ENCODE measurements around the gene TMEM204.
"Not testable (repeated sequence)": the region's sequence is repeated elsewhere in the genome, so short reads cannot be mapped to it uniquely, and the experiment has no call there.

TMEM204 gene

DNA sequence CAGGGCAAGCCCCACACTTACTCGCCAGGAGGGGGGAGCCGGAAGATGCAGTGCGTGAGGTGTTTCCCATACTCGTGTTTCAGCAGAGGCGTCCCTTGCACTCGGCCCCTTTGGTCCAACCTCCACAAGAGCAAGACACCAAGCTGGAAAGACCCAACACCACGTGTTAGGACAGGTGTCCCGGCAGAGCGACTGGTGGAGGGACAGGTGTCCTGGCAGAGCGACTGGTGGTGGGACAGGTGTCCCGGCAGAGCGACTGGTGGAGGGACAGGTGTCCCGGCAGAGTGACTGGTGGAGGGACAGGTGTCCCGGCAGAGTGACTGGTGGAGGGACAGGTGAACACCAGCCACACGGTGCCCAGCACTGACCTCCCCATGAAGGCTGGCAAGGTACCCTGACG is 59.0 kb downstream of the TMEM204 start:
- no peak for DNase-seq (ENCODE audit: low spot score)

GRCh38 chr16:1595511-1595910 is 62.0 kb downstream of the TMEM204 start:
- DNase-seq (ENCODE audit: low spot score) = not testable (repeated sequence)

- DNase-seq (ENCODE audit: low spot score) = no peak
Measured at GRCh38 chr16:1596516-1596915, 63.0 kb downstream of the TMEM204 start.

GRCh38 chr16:1597154-1597553 is 63.7 kb downstream of the TMEM204 start:
- no peak for DNase-seq (ENCODE audit: low spot score)

DNA sequence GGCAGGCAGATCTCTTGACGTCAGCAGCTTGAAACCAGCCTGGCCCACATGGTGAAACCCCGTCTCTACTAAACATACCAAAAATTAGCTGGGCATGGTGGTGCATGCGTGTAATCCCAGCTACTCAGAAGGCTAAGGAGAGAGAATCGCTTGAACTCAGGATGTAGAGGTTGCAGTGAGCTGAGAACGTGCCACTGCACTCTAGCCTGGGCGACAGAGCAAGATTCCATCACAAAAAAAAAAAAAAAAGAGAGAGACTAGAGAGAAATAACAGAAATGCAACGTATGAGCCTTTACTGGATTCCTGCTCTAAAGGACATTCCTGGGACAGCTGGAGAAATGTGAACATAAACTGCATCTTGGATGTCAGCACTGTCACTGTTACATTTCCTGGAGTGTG is 67.6 kb downstream of the TMEM204 start:
- no peak for DNase-seq (ENCODE audit: low spot score)

DNA sequence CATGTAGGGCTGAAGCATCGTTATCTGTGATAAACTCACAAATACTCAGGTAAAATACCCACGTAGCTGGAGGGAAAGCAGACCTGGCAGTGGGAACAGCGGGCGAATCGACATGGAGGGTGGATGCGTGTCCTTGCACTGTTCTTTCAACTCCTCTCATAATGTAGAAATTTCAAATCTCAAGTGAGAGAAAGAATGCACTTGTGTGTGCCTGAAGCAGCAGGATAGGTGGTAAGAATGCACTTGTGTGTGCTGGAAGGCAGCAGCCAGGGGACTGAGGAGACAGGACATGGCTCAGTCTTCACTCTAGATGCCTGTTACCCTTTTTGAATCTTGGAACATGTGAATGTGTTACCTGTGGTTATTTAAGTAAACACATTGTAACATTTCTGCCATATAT is 68.0 kb downstream of the TMEM204 start:
- DNase-seq (ENCODE audit: low spot score) = no peak

DNA sequence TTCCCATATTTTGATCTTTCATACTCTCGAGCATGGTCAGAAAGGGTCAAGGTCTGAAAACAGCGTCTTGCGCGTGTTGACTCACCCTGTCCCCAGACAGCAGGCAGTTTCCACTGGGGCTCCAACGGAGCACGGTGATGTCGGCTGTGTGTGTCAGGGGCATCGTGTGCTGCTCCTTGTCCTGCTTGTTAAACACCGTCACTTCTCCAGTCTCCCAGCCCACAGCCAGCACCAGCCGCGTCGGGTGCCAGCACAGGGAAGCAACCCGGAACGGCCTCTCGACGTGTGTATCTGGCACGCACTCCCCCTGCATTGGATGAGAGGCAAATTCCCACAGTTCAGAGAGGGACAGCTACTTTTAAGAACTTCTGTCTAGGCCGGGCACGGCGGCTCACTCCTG is 68.8 kb downstream of the TMEM204 start:
- no peak for DNase-seq (ENCODE audit: low spot score)
